Kidney tubule cell (primary cell): Measurements from ENCODE around the gene GRID1.

Source experiments
- DNase-seq: peaks from one replicate; pipeline ENCODE4 v3.0.0-alpha.2; 2018; ENCODE audit warnings: low spot score

The GRID1 gene

GRCh38 chr10:86060386-86061277 is 306.0 kb downstream of the GRID1 start:
- DNase-seq, result no peak

- no peak for DNase-seq
Observed at GRCh38 chr10:86059892-86060291, 306.7 kb downstream of the GRID1 start.

DNA sequence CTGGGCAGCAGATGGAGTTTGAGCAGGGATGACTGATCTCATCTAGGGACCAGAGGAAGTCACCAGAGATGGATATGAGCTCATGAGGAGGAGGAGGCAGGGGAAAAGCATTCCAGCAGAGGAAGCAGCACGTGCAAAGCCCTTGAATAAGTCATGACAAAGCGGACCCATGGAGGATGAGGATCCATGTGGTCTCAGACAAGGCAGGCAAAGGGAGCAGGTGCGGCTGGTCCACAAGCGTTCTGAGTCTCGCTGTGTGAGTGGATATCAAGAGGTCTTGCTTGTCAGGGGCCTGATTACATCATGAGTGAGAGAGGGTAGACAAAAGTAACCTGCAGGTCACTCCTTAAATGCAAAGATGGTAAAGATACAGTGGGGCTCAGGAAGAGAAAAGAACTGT is 307.6 kb downstream of the GRID1 start:
- DNase-seq, result no peak

DNA sequence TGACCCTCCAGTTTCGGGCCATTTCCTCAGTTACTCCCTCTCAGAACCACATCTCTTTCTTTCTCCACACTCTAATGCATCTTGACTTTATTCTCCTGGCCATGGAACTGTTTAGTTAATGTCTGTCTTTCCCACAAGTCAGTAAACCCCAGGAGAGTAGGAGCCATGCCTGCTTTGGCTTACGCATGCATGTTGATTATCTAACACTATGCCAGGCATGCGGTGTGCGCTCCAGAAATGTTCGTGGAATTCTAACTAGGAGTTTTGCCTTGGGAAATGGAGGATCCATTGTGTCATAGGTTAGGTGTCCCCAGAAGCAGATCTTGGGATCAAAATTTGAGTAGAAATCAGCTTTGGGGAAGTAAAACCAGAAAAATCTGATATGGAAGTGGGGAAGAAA is 308.9 kb downstream of the GRID1 start:
- DNase-seq, result no peak

DNA sequence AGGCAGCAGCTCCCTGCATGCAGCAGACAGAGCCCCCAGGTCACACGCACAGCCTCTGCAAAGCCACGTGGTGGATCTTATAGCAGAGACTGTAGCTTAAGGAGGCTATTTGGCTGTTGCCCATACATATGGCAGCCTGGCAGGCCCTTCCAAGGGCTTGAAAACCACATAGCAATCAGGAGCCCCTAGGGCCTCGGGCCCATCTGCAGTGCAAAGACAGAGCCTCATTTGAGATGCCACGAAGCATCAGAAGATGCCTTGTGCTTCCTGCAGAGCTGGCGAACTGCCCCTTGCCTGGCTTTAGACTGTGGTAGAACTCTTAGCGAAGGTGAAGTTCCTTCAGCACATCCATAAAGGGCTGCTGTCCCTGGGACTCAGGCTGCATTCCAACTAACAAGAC is 309.9 kb downstream of the GRID1 start:
- DNase-seq, result no peak

- DNase-seq, result no peak
Observed at GRCh38 chr10:86055928-86056327, 310.7 kb downstream of the GRID1 start.

GRCh38 chr10:86053675-86054074 is 312.9 kb downstream of the GRID1 start:
- DNase-seq, result no peak

DNA sequence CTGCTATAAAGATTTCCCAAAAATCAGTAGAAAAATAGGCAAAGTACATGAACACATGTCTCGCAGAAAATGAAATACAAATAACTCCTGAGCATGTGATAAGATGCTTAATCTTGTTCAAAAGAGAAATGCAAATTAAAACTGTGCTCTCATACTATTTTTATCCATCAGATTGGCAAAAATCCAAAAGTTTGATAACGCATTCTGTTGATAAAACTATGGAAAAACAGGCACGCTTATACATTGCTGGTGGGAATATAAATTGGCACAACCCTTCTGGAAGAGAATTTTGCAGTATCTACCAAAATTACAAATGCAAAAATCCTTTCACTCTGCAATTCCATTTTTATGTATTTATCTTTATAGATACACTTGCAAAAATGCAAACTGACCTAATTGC is 315.0 kb downstream of the GRID1 start:
- no peak for DNase-seq

GRCh38 chr10:86049442-86049841 is 317.2 kb downstream of the GRID1 start:
- DNase-seq, result no peak

DNA sequence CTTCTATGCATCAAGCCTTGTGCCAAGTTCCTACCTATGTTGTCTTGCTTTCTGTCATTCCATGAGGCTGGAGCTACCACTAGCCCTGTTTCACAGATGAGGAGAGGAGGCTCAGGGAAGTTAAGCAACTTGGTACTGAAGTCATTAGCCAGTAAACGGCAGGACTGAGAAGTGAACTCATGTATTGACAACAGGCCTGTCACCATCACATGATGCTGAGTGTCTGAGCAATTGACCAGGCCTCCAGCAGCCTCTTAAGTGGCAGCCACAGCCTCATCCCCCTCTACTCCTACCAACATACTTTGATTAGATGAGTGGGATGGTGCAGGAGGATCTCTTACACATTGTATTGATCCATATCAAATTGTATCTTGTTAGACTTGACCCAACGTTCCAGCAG is 317.6 kb downstream of the GRID1 start:
- DNase-seq, result no peak

DNA sequence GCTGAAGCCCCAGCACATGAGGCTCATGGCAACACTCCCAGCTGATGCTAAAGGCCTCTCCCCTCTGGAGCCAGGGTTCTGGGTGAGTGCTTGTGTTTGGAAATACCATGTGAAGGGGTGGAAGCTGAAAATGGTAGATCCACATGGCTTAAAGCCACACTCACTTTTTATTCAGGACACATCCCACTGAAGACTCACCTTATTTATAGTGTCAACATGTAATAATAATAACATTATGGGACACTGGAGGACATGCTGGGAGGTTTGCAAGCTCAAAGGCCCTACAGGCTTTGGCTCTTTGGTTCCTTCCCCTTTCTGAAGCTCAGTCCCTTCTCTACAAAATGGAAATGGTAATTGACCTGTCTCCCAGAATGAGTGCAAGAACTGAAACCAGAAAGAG is 318.0 kb downstream of the GRID1 start:
- DNase-seq, result no peak

- no peak for DNase-seq
Observed at GRCh38 chr10:86047588-86047987, 319.0 kb downstream of the GRID1 start.

DNA sequence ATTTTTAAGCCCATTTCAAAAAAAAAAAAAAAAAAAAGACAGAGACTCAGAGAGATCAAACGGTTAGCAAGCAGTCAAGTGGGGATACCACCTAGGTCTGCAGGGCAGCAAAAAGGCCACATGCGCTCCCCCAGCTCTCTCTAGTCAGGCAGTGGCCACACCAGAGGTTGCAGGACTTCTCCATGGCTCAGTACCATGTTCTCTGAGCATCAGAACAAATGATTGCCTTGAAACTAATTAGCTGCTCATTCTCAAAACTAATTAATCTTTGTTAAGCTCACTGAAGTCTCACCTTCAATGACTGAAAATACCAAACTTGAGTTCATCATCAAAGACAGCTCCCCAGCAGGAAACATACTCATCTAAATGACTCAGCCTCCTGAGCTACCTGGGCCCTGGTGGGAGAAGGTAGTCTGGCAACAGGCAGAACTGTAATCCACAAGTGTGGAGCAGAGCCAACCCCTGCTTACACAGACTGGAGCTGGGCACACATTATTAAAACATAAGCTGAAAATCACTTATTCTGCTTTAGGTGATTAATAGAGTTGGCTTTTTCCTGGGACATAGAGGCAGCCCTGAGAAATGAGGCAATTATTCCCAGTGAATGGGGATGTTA is 319.6 kb downstream of the GRID1 start:
- DNase-seq, result peak; percentile 54

DNA sequence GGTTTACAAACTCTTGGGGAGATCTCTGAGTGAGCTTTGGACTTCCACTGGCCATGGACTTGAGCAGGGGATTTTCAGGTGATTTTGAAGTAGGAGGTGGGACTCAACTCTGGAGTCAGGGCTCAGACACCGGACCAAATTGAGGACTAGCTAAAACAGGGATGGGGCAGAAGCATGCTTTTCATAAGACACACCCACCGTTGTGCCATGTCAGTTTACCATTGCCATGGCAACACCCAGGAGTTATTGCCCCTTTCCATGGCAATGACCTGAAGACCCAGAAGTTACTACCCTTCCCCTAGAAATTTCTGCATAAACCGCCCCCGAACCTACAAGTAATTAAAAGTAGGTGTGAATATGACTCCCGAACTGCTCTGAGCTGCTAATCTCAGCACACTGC is 320.7 kb downstream of the GRID1 start:
- no peak for DNase-seq

GRCh38 chr10:86044029-86044428 is 322.6 kb downstream of the GRID1 start:
- DNase-seq, result no peak

GRCh38 chr10:86043236-86043635 is 323.4 kb downstream of the GRID1 start:
- DNase-seq, result no peak

GRCh38 chr10:86042161-86042560 is 324.4 kb downstream of the GRID1 start:
- DNase-seq, result no peak

GRCh38 chr10:86041116-86041515 is 325.5 kb downstream of the GRID1 start:
- no peak for DNase-seq

- DNase-seq, result no peak
Observed at GRCh38 chr10:86038371-86038770, 328.2 kb downstream of the GRID1 start.

- no peak for DNase-seq
Observed at GRCh38 chr10:86037096-86037495, 329.5 kb downstream of the GRID1 start.

- DNase-seq, result no peak
Observed at GRCh38 chr10:86036544-86036831, 330.1 kb downstream of the GRID1 start.

GRCh38 chr10:86035791-86036543 is 330.6 kb downstream of the GRID1 start:
- DNase-seq, result no peak

- no peak for DNase-seq
Observed at GRCh38 chr10:86034710-86035109, 331.9 kb downstream of the GRID1 start.
